Retina (tissue), 1 donor: ENCODE results near the gene CAMK2D.

ENCODE experiments used
- DNase-seq: peaks from one replicate; pipeline ENCODE4 v3.0.0-alpha.2; 2016

The CAMK2D gene

GRCh38 chr4:113457886-113458285 is 303.7 kb downstream of the CAMK2D start:
- no peak for DNase-seq

GRCh38 chr4:113457121-113457520 is 304.4 kb downstream of the CAMK2D start:
- peak; percentile 59 for DNase-seq

- DNase-seq, result no peak
Observed at GRCh38 chr4:113455061-113455460, 306.5 kb downstream of the CAMK2D start.

DNA sequence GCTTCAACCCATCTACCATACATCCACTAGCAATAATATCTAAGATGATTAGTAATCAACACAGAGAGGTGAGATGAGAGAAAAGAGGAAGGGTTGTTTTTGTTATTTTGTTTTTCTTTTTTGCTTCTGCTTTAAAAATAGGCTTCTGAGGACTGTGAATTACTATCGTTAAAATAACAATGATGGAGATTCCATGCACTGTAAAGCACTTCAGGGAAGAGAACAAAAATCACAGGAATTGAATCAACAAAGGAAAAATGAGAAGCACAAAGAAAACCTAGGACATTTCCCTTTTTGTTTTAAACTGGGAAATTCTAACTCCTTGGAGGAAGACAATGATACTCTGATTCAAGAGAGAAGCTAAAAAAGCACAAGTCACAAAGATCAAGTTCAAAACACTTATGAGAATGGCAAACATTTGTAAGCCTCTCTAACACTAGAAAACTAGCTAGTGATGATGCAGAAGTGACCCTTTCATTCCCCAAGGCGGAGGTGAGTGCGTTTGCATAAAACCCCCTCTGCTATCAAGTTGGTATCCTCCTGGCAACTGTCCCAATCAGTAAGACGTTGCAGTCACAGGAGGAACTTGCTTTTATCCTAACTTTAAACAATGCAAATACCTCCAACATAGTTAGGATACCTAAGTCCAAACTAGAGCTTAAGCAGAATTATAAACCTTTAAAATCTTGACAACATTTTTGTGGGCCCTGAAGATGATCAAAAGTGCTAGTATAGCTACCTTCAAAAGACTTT is 308.5 kb downstream of the CAMK2D start:
- no peak for DNase-seq

DNA sequence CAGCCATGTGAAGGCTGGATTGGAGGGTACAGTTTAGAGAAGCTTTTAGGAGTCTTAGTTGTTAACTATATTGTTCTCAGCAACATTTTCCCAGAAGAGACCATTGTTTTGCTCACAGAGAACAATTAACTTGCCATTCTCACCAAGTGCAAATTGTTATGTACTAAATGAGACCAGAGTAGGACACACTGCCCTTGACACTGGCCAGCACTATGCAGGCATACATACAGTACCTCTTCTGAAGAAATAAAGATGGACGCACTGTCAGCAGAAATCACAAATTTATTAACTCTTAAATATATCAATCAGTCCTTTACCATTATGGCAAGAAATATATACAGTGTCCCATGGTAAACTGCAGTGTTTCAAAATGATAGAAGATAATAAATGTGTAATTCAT is 309.4 kb downstream of the CAMK2D start:
- DNase-seq, result no peak

DNA sequence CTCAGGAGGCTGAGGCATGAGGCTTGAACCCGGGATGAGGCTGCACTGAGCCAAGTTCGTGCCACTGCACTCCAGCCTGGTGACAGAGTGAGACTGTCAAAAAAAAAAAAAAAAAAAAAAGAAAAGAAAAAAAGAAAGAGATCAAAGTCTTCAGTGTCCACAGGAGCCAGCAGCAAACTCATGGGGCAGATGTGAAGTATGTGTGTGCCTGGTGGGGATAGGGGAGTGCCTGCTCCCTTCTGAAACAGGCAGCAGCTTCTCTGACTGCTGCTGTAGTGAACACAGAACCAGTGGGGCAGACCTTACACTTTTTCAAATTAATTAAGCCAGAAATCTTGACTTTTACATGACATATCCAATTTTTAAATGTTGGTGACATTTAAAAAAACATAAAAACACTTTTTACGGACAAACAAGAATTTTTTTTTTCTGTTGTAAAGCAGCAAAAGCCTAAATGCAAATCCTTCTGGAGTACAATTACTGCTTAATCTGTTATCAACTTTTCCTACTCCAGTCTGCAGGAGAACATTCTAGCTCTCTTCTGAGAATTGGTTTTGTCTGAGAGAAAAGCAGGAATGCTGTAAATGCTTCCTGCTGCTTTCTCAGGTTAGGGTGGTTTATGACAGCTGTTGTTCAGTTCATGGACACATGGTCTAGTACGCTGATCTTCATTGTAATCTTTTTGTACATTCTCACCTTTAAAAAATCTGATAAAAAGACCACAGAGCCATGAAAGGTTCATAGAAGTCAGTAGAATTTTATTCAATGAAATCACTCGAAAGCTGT is 311.1 kb downstream of the CAMK2D start:
- no peak for DNase-seq

GRCh38 chr4:113449410-113449974 is 312.0 kb downstream of the CAMK2D start:
- no peak for DNase-seq

GRCh38 chr4:113447769-113448168 is 313.8 kb downstream of the CAMK2D start:
- no peak for DNase-seq

DNA sequence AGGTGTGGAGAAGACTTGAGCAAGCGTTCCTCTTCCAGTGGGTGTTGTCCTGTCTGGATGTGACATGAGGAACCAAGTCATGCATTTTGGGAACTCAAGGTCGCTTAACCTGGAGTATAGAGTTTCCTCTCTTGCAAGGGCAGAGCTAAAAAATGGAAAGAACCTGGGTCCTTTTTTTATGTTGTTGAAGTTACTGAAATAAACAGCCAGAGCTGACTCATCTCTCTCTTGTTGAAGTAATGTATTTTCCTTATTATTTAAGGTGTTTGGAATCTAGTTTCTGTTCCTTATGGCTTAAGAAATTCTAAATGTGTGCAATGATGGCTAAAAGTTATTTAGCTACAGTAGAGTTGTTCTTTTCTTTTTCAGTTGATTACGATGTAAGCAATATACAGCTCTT is 314.5 kb downstream of the CAMK2D start:
- no peak for DNase-seq

DNA sequence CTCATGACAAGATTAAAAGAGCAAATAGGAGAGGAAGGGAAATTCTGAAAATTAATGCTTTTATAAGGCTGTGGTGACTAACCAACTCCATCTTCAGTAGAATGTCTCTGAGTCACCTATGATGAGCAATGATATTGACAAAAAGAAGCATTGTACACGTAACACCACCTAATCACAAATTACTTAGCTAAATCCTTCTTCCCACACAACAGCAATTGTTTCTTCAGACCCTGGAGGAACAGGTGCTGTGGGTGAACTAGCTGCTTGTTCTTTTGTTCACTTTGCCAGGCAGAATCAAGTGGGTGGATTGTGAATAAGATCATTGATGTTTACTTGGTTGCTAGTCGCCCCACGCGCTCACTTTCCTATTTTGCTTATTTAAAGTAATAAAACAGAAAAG is 315.5 kb downstream of the CAMK2D start:
- no peak for DNase-seq

DNA sequence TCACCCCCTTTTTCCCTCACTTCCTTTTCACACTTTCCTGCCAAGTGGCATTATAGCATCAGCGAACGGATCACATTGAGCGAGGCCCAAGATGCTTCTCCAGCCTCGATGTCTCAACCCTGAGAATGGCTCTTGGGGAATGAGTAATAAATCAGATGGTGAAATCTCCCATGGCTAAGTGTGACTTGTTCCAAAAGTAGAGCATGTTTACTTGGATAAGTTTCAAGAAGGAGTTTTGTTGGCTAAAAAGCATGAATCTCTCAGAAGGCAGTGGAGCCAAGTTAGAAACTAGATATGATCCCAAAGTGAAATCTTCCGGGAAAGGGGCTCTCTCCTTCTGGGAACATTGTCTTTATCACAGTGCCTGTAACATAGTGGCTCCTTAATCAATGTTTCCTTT is 316.3 kb downstream of the CAMK2D start:
- no peak for DNase-seq

DNA sequence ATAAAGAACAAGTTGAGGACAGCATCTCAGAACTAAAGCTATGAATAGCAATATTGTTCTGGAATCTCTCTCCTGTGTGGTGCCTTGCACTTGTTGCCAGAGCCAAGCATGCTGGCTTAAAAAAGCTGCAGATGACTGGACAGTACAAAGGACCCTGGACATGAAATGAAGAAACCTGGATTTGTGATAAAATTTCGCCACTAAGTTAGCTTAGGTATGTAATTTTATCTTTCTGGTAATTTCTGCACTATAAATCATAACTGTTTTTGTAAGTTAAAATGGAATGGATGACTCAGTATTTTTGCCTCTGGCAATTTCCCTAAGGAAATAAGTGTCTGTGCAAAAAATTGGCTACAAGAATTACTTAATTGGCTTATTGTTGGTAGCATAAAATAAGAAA is 317.2 kb downstream of the CAMK2D start:
- no peak for DNase-seq

DNA sequence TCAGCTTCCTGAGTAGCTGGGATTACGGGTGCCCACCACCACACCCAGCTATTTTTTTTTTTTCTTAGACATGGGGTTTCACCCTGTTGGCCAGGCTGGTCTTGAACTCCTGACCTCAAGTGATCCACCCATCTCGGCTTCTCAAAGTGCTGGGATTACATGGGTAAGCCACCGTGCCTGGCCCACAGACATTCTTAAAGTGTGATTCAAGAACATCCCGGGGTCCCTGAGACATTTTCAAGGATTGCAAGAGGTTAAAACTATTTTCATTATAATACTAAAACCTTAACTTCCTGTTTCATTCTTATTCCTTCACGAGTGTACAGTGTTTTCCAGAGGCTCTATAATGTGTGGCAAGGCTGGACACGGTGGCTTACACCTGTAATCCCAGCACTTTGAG is 318.7 kb downstream of the CAMK2D start:
- no peak for DNase-seq

GRCh38 chr4:113440371-113440770 is 321.2 kb downstream of the CAMK2D start:
- no peak for DNase-seq

GRCh38 chr4:113438596-113438995 is 322.9 kb downstream of the CAMK2D start:
- DNase-seq, result no peak

GRCh38 chr4:113437129-113437528 is 324.4 kb downstream of the CAMK2D start:
- DNase-seq, result no peak

GRCh38 chr4:113436360-113436759 is 325.2 kb downstream of the CAMK2D start:
- DNase-seq, result no peak

DNA sequence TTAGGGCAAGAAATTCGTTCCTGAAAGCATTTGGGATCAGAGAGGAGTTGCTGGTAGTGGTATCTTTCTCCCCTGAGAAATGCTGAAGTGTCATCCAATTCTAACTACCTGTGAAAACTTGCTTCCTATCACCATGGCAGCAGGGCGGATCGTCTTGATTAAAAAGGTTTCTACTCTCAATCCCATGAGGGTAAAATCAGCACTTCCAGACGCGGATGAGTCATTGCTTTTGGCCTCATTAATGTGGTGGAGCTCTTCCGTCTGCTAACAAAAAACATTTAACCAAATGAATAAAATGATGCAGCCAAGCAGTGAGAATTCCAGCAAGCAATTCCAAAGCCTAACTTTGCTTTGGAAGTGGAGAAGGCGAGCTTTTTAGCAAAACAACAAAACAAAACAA is 325.6 kb downstream of the CAMK2D start:
- DNase-seq, result no peak

GRCh38 chr4:113434247-113434587 is 327.3 kb downstream of the CAMK2D start:
- DNase-seq, result no peak

GRCh38 chr4:113433536-113434246 is 327.8 kb downstream of the CAMK2D start:
- no peak for DNase-seq

DNA sequence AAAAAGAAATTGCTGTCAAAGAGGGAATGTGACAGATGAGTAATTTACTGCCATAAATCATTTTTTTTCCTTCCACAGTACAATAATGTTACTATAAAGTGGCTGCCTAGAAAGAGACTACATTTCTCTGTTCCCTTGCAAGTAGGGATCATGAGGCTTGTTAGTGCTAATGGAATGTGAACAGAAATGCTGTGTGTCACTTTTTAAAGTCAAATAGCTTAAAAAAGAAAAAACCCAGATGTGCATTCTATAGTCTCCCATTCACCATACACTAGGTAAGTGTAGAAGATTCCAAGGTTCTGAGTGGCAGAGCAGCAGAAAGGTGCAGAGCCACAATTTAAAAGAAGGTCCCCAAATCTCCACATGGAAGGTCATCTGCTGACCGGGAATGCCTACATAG is 328.4 kb downstream of the CAMK2D start:
- DNase-seq, result no peak

DNA sequence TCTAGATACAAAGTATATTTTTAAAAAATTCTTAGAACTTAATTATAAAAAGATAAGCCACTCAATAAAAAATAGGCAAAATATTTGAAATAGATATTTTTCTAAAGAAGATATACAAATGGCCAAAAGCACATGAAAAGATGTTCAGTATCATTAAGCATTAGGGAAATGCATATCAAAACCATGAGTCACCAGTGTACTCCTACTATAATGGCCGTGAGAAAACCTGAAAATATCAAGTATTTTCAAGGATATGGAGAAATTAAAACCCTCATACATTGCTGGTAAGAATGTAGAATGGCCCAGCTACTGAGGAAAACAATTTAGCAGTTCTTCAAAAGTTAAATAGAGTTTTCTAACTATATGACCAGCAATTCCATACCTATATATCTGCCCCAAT is 337.9 kb downstream of the CAMK2D start:
- DNase-seq, result no peak

GRCh38 chr4:113420938-113421337 is 340.6 kb downstream of the CAMK2D start:
- no peak for DNase-seq

- no peak for DNase-seq
Observed at GRCh38 chr4:113419631-113420030, 341.9 kb downstream of the CAMK2D start.
